Neural progenitor cell (in vitro differentiated cells): ENCODE data around the gene NDUFS8. TPM values are rescaled to one million over a fixed set of nuclear protein-coding genes. Genes with fewer than 3 reads are reported as not detected.
A peak's percentile ranks its signal among the peaks of the same experiment; 100 is the strongest.

Source experiments
- DNase-seq: peaks from one replicate; pipeline ENCODE4 v3.0.0-alpha.2; 2016; ENCODE audit warnings: low spot score
- H2AFZ ChIP-seq: fragments of 200-600 bp; sonication (generic); replicated peaks from 2 replicates; pipeline ENCODE4 v1.6.1; 2016; ENCODE audit warnings: antibody characterized with exemption
- H3F3A ChIP-seq: fragments of 200-600 bp; sonication (generic); 2 replicates; pipeline ENCODE4 v1.6.1; 2016; ENCODE audit warnings: antibody characterized with exemption, low read depth
- H3K27ac ChIP-seq: fragments of 200-600 bp; sonication (generic); 2 replicates; pipeline ENCODE4 v1.5.1; 2016; ENCODE audit warnings: mild to moderate bottlenecking
- H3K27me3 ChIP-seq: fragments of 200-600 bp; sonication (generic); 2 replicates; pipeline ENCODE4 v1.6.1; 2016; ENCODE audit warnings: mild to moderate bottlenecking, moderate library complexity
- H3K36me3 ChIP-seq: fragments of 200-600 bp; sonication (generic); 2 replicates; pipeline ENCODE4 v1.5.1; 2016
- H3K4me1 ChIP-seq: fragments of 200-600 bp; sonication (generic); 2 replicates; pipeline ENCODE4 v1.6.1; 2016; ENCODE audit warnings: mixed run types
- H3K4me2 ChIP-seq: fragments of 200-600 bp; sonication (generic); 2 replicates; pipeline ENCODE4 v1.6.1; 2016
- H3K4me3 ChIP-seq: fragments of 200-600 bp; sonication (generic); 2 replicates; pipeline ENCODE4 v1.5.1; 2016
- H3K79me2 ChIP-seq: fragments of 200-600 bp; sonication (generic); 2 replicates; pipeline ENCODE4 v1.6.1; 2016; ENCODE audit warnings: low read depth
- H3K9ac ChIP-seq: fragments of 200-600 bp; sonication (generic); 2 replicates; pipeline ENCODE4 v1.6.1; 2016
- H3K9me3 ChIP-seq: fragments of 200-600 bp; sonication (generic); 2 replicates; pipeline ENCODE4 v1.5.1; 2016; ENCODE audit warnings: low read depth
- H4K20me1 ChIP-seq: fragments of 200-600 bp; sonication (generic); 2 replicates; pipeline ENCODE4 v1.6.1; 2016; ENCODE audit warnings: low read depth
- H3K27ac Mint-ChIP-seq: 3 replicates; pipeline ENCODE4 v1.8.0; 2021; ENCODE audit warnings: mixed read lengths
- H3K27me3 Mint-ChIP-seq: 2 replicates; pipeline ENCODE4 v1.8.0; 2022; ENCODE audit warnings: low read depth, mild to moderate bottlenecking, inconsistent platforms, moderate library complexity, mixed read lengths; ENCODE audit not compliant: insufficient read depth
- H3K36me3 Mint-ChIP-seq: 3 replicates; pipeline ENCODE4 v1.8.0; 2021; ENCODE audit warnings: mixed read lengths
- H3K4me1 Mint-ChIP-seq: 3 replicates; pipeline ENCODE4 v1.8.0; 2021; ENCODE audit warnings: mixed read lengths
- H3K4me3 Mint-ChIP-seq: 3 replicates; pipeline ENCODE4 v1.8.0; 2021; ENCODE audit warnings: mild to moderate bottlenecking, moderate library complexity, mixed read lengths
- H3K9me3 Mint-ChIP-seq: 3 replicates; pipeline ENCODE4 v1.8.0; 2020; ENCODE audit warnings: mixed read lengths
- CTCF ChIP-seq: fragments of 200-600 bp; sonication (generic); IDR thresholded peaks from 2 replicates; pipeline ENCODE4 v1.5.1; 2017; ENCODE audit warnings: antibody characterized with exemption, mild to moderate bottlenecking
- EZH2 ChIP-seq: fragments of 200-600 bp; sonication (generic); IDR thresholded peaks from 2 replicates; pipeline ENCODE4 v1.6.1; 2017; ENCODE audit warnings: antibody characterized with exemption, mild to moderate bottlenecking, moderate library complexity
- EZH2phosphoT487 ChIP-seq: fragments of 200-600 bp; sonication (generic); IDR thresholded peaks from 2 replicates; pipeline ENCODE4 v1.6.1; 2017; ENCODE audit warnings: antibody characterized with exemption
- total RNA-seq: library from RNA; depleted of rRNA; stranded (reverse); fragments of >200 nt; gene quantifications from 2 replicates; pipeline ENCODE4 v1.2.3, GENCODE V29; 2015; ENCODE audit warnings: low replicate concordance

NDUFS8 gene
- total RNA-seq, 1 donor from 2014 or later: 46.7 TPM

DNA sequence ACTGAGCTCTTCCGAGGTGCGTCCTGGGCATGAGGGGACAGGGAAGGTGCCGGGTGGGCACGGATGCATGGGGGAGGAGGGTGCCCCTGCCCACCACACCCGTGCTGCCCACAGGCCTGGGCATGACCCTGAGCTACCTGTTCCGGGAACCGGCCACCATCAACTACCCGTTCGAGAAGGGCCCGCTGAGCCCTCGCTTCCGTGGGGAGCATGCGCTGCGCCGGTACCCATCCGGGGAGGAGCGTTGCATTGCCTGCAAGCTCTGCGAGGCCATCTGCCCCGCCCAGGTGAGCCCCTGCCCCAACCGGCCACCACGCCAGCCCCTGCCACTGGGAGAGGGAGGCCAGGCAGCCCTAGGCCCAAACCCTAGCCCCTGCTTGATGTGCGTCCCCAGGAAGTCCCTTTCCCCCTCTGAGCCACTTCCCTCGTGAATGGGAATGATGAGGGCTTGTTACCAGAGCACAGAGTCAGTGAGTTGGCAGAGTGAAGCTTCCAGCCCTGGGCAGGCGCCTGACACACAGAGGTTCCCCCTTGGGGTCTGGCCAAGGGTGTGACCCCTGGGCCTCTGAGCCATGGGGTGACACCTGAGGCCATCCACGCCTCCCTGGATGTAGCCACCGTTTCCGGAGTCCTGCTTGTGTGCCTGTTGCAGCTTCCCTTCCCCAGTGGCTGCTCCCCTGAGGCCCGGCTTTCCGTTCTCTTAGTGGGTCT lies 2.7 kb downstream of the NDUFS8 start:
- Histone ChIP-seq H3K9ac (no peak overlapping the region), H3K27me3 (no peaks in the 10 kb centered on the region), H3K4me3 (no peak overlapping the region), H3F3A (peaks cover 17% of the 10 kb centered on the region), H3K79me2 (peaks cover 36% of the 10 kb centered on the region), H2AFZ (no peak overlapping the region), H3K27ac (no peak overlapping the region), H4K20me1 (peaks cover 3% of the 10 kb centered on the region), H3K4me2 (no peak overlapping the region), H3K36me3 (no peaks in the 10 kb centered on the region), H3K9me3 (no peaks in the 10 kb centered on the region), H3K4me1 (peaks cover 14% of the 10 kb centered on the region)
- peak overlapping the region; percentile 58 for H3K4me3 Mint-ChIP-seq
- H3K4me1 Mint-ChIP-seq: peaks cover 21% of the 10 kb centered on the region
- H3K9me3 Mint-ChIP-seq: no peaks in the 10 kb centered on the region
- peaks cover 6% of the 10 kb centered on the region for H3K36me3 Mint-ChIP-seq
- TF ChIP-seq CTCF: no peak
- TF ChIP-seq EZH2phosphoT487: no peak
- TF ChIP-seq EZH2: no peak
- H3K27ac Mint-ChIP-seq: no peak overlapping the region
- H3K27me3 Mint-ChIP-seq: peaks cover 6% of the 10 kb centered on the region
- DNase-seq: no peak

- H3K4me2 ChIP-seq: no peak overlapping the region
- peaks cover 3% of the 10 kb centered on the region for H4K20me1 ChIP-seq
- no peak overlapping the region for H3K27ac Mint-ChIP-seq
Observed at GRCh38 chr11:68033708-68034045, 3.2 kb downstream of the NDUFS8 start.

DNA sequence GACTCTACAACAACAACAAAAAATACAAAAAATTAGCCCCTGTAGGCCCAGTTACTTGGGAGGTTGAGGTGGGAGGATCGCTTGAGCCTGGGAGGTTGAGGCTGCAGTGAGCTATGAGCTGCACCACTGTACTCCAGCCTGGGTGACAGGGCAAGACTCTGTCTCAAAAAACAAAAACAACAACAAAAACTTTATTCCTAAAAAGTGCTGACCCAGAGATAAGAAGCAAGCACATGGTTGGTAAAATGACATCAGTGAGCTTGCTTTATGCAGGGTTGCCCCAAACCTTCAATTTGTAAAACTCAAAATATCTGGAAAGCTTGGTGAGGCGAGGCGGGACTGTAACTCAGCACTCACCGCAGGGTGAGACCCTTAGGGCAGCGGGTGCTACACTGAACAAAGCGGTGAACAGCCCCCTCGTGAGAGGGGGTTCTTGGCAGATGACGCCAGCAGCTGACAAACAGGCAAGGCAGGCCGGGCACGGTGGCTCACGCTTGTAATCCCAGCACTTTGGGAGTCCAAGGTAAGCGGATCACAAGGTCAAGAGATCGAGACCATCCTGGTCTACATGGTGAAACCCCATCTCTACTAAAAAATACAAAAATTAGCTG lies 4.9 kb downstream of the NDUFS8 start:
- H3K4me3 ChIP-seq: no peak overlapping the region
- no peak overlapping the region for H3K4me2 ChIP-seq
- H3K27me3 Mint-ChIP-seq: peaks cover 2% of the 10 kb centered on the region
- H3K9me3 Mint-ChIP-seq: no peaks in the 10 kb centered on the region
- H4K20me1 ChIP-seq: peaks cover 3% of the 10 kb centered on the region
- H3K4me1 Mint-ChIP-seq: peaks cover 12% of the 10 kb centered on the region
- TF ChIP-seq EZH2phosphoT487 (no peak), EZH2 (no peak), CTCF (no peak)
- peaks cover 6% of the 10 kb centered on the region for H3K36me3 Mint-ChIP-seq
- H3K4me3 Mint-ChIP-seq: no peak overlapping the region
- no peak overlapping the region for H2AFZ ChIP-seq
- H3K9ac ChIP-seq: no peak overlapping the region
- H3K36me3 ChIP-seq: no peaks in the 10 kb centered on the region
- no peaks in the 10 kb centered on the region for H3K27me3 ChIP-seq
- DNase-seq: no peak
- H3F3A ChIP-seq: peaks cover 30% of the 10 kb centered on the region
- no peak overlapping the region for H3K27ac Mint-ChIP-seq
- H3K4me1 ChIP-seq: peaks cover 22% of the 10 kb centered on the region
- H3K27ac ChIP-seq: no peak overlapping the region
- peaks cover 21% of the 10 kb centered on the region for H3K79me2 ChIP-seq
- no peaks in the 10 kb centered on the region for H3K9me3 ChIP-seq

More at GRCh38 chr11:68033708-68034045, 3.2 kb downstream of the NDUFS8 start:
- no peak overlapping the region for H3K9ac ChIP-seq
- TF ChIP-seq CTCF (no peak), EZH2phosphoT487 (no peak), EZH2 (no peak)
- H3K4me1 Mint-ChIP-seq: peaks cover 19% of the 10 kb centered on the region
- peaks cover 6% of the 10 kb centered on the region for H3K36me3 Mint-ChIP-seq
- H3F3A ChIP-seq: peaks cover 23% of the 10 kb centered on the region
- no peak overlapping the region for H3K4me3 ChIP-seq
- no peaks in the 10 kb centered on the region for H3K27me3 ChIP-seq
- H3K4me3 Mint-ChIP-seq: peak overlapping the region; percentile 58
- H3K27me3 Mint-ChIP-seq: peaks cover 6% of the 10 kb centered on the region
- no peaks in the 10 kb centered on the region for H3K9me3 Mint-ChIP-seq
- peaks cover 34% of the 10 kb centered on the region for H3K79me2 ChIP-seq
- DNase-seq: no peak
- H2AFZ ChIP-seq: no peak overlapping the region
- peaks cover 18% of the 10 kb centered on the region for H3K4me1 ChIP-seq
- no peaks in the 10 kb centered on the region for H3K9me3 ChIP-seq
- no peaks in the 10 kb centered on the region for H3K36me3 ChIP-seq
- no peak overlapping the region for H3K27ac ChIP-seq
